Left ventricle myocardium inferior (tissue), 1 donor: ENCODE data around the gene MOB3C. TPM values are rescaled to one million over a fixed set of nuclear protein-coding genes. Genes with fewer than 3 reads are reported as not detected.
"Not testable (repeated sequence)": the region's sequence is repeated elsewhere in the genome, so short reads cannot be mapped to it uniquely, and the experiment has no call there.

ENCODE experiments used
- DNase-seq: peaks from one replicate; pipeline ENCODE4 v3.0.0-alpha.2; 2020
- H3K27ac ChIP-seq: fragments of 200-600 bp; replicated peaks from 2 replicates; pipeline ENCODE4 v1.8.0; 2021
- H3K27me3 ChIP-seq: fragments of 200-600 bp; 2 replicates; pipeline ENCODE4 v1.8.0; 2021; ENCODE audit warnings: low read depth
- H3K36me3 ChIP-seq: fragments of 200-600 bp; 2 replicates; pipeline ENCODE4 v1.8.0; 2021
- H3K4me1 ChIP-seq: fragments of 200-600 bp; 2 replicates; pipeline ENCODE4 v1.8.0; 2021
- H3K4me3 ChIP-seq: fragments of 200-600 bp; 2 replicates; pipeline ENCODE4 v1.8.0; 2021; ENCODE audit warnings: mild to moderate bottlenecking, moderate library complexity
- H3K9me3 ChIP-seq: fragments of 200-600 bp; replicated peaks from 2 replicates; pipeline ENCODE4 v1.8.0; 2021
- intact Hi-C: fragments of 100-400 bp; cut with micrococcal nuclease; formaldehyde crosslinking; loops from one replicate; pipeline ENCODE4 v1.11.0; 2022
- long read RNA-seq: library from polyadenylated mRNA; unstranded; transcript quantifications from one replicate; pipeline ENCODE4 v2.0.0, GENCODE V29; 2021
- total RNA-seq: library from RNA; stranded (reverse); fragmentation: NEBNext Ultra II Directional; extraction: Animal tissue kit (Norgen Biotek cat#: 25700); gene quantifications from one replicate; pipeline ENCODE4 v1.2.1, GENCODE V29; 2021
- TF ChIP-seq, protein P1 (sequence below): fragments of 200-600 bp; IDR thresholded peaks from 2 replicates; pipeline ENCODE4 v1.8.0; 2021; ENCODE audit warnings: antibody characterized with exemption, mild to moderate bottlenecking, borderline replicate concordance
- donor health status: DM: no; HTN: yes; CAD: no; lungs with severe emphysema.

Gene MOB3C
- 12.8 TPM for total RNA-seq
- long read RNA-seq, full-length matches to known transcripts: 58 of 61 reads
- long read RNA-seq, partial matches to known transcripts: 0 of 61 reads
- long read RNA-seq, other reads (novel, unspliced or antisense): 3 of 61 reads

DNA sequence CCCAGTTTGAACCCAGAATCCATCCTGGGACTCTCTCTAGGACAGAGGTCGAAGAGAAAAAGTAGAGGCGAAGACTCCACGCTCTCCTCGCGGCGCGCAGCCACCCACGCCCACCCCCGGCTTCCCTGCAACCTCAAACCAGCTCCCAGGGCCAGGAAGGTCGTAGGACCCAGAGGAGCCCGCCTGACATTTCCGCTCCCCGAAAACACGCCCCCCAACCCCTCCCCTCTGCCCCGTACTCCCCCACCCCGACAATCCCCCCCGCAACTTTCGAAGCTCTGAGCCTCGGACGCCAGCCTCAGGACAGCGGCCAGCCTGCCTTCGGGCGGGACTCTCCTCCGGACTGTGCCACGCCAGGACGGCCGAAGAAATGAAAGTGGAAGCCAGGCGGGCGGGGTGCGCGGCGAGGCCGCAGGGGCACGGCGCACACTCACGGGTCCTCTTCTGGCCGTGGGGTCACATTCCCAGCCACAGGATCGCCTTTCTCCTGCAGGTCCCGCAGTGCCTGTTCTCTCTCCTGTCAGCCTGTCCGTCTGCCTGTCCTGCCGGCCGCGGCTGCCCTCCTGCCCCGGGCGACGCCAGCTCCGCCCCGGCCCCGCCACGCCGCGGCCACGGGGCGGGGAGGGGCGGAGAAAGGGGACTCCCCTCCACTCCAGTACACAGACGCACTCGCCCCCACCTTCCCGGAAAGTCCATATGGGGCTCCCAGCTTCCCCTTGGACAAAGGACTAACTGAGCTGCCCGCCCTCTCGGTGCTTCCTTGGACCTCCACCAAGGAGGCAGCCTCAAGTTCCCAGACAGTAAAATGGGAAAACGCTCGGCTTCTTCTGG lies at the start of gene MOB3C:
Gene MOB3C (minus strand): TSS at position 535 of the 831 bp plus-strand sequence. CDS start 3,490 bp downstream, outside the sequence.
- TF ChIP-seq, protein P1, sequence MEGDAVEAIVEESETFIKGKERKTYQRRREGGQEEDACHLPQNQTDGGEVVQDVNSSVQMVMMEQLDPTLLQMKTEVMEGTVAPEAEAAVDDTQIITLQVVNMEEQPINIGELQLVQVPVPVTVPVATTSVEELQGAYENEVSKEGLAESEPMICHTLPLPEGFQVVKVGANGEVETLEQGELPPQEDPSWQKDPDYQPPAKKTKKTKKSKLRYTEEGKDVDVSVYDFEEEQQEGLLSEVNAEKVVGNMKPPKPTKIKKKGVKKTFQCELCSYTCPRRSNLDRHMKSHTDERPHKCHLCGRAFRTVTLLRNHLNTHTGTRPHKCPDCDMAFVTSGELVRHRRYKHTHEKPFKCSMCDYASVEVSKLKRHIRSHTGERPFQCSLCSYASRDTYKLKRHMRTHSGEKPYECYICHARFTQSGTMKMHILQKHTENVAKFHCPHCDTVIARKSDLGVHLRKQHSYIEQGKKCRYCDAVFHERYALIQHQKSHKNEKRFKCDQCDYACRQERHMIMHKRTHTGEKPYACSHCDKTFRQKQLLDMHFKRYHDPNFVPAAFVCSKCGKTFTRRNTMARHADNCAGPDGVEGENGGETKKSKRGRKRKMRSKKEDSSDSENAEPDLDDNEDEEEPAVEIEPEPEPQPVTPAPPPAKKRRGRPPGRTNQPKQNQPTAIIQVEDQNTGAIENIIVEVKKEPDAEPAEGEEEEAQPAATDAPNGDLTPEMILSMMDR: no peak
- intact Hi-C loops: no loop called here
- Histone ChIP-seq H3K9me3 (no peaks in the 10 kb centered on the region), H3K27ac (peak within 1 kb of the TSS; percentile 99), H3K27me3 (no peaks in the 10 kb centered on the region), H3K36me3 (peaks cover 12% of the 10 kb centered on the region), H3K4me3 (peak within 1 kb of the TSS; percentile 93), H3K4me1 (peaks cover 59% of the 10 kb centered on the region)
- DNase-seq: peak; percentile 91

DNA sequence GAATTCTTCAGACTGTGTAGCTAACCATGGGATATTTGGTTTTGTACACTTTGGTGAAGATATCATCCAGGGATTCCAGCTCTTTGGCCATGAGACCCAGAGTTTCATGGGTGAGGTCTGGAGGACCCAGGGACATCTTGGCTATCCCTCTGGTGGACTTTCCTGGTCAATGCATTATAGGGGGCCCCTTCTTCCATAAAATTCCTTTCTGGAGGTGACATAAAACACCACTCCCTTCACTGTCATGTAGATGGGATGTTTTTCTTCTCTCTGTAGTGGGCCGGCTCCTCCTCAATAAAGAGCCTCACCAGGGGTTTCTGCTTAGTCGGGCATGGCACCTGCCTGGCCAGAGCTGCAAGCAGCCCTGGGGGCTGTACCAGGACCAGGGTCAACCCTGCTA lies 49.4 kb upstream of the MOB3C start:
- intact Hi-C loops: no loop called here
- DNase-seq: no peak
- no peak overlapping the region for H3K27ac ChIP-seq
- TF ChIP-seq, protein P1: no peak
- H3K9me3 ChIP-seq: no peaks in the 10 kb centered on the region
- peaks cover 33% of the 10 kb centered on the region for H3K4me1 ChIP-seq
- H3K4me3 ChIP-seq: no peak overlapping the region
- H3K36me3 ChIP-seq: peaks cover 34% of the 10 kb centered on the region
- no peaks in the 10 kb centered on the region for H3K27me3 ChIP-seq

DNA sequence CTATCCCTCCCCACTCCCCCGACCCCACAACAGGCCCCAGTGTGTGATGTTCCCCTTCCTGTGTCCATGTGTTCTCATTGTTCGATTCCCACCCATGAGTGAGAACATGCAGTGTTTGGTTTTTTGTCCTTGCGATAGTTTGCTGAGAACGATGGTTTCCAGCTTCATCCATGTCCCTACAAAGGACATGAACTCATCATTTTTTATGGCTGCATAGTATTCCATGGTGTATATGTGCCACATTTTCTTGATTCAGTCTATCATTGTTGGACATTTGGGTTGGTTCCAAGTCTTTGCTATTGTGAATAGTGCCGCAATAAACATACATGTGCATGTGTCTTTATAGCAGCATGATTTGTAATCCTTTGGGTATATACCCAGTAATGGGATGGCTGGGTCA lies 46.3 kb upstream of the MOB3C start:
- Histone ChIP-seq H3K36me3 (peaks cover 58% of the 10 kb centered on the region), H3K4me1 (peaks cover 39% of the 10 kb centered on the region)
- H3K9me3 ChIP-seq, H3K27me3 ChIP-seq, intact Hi-C loops, H3K4me3 ChIP-seq, DNase-seq, H3K27ac ChIP-seq: not testable (repeated sequence)

DNA sequence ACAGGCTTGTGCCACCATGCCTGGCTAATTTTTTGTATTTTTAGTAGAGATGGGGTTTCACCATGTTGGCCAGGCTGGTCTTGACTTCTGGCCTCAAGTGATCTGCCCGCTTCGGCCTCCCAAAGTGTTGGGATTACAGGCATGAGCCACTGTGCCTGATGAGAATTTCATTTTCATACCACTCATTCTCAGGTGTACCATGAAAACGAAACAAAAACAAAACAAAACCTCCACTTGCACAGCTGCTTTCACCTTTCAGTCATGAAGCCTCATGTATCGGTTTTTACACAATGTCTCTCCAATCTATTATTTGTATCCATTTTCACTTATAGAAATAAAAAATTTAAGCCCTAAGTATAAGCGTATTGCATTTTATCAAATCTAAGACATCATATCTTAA lies 43.5 kb upstream of the MOB3C start:
- H3K27me3 ChIP-seq, H3K27ac ChIP-seq, H3K4me3 ChIP-seq, intact Hi-C loops, H3K9me3 ChIP-seq, DNase-seq: not testable (repeated sequence)
- Histone ChIP-seq H3K36me3 (peaks cover 78% of the 10 kb centered on the region), H3K4me1 (peaks cover 34% of the 10 kb centered on the region)

- Histone ChIP-seq H3K27ac (no peak overlapping the region), H3K36me3 (peaks cover 78% of the 10 kb centered on the region), H3K4me3 (no peak overlapping the region), H3K9me3 (no peaks in the 10 kb centered on the region), H3K4me1 (peaks cover 28% of the 10 kb centered on the region), H3K27me3 (no peaks in the 10 kb centered on the region)
- intact Hi-C loops: no loop called here
- no peak for DNase-seq
- TF ChIP-seq, protein P1: no peak
Measured at GRCh38 chr1:46659307-46659870, 42.8 kb upstream of the MOB3C start.

GRCh38 chr1:46657775-46658174 lies 41.2 kb upstream of the MOB3C start:
- intact Hi-C loops: no loop called here
- TF ChIP-seq, protein P1: no peak
- Histone ChIP-seq H3K27me3 (no peaks in the 10 kb centered on the region), H3K27ac (peak overlapping the region; percentile 31), H3K36me3 (peaks cover 83% of the 10 kb centered on the region), H3K4me1 (peaks cover 36% of the 10 kb centered on the region), H3K4me3 (no peak overlapping the region), H3K9me3 (no peaks in the 10 kb centered on the region)
- no peak for DNase-seq
